ENCODE results near the gene CNTNAP2.

CNTNAP2 gene

GRCh38 chr7:148201992-148202391 lies 2085.4 kb downstream of the CNTNAP2 start:
- no peak for DNase-seq

DNA sequence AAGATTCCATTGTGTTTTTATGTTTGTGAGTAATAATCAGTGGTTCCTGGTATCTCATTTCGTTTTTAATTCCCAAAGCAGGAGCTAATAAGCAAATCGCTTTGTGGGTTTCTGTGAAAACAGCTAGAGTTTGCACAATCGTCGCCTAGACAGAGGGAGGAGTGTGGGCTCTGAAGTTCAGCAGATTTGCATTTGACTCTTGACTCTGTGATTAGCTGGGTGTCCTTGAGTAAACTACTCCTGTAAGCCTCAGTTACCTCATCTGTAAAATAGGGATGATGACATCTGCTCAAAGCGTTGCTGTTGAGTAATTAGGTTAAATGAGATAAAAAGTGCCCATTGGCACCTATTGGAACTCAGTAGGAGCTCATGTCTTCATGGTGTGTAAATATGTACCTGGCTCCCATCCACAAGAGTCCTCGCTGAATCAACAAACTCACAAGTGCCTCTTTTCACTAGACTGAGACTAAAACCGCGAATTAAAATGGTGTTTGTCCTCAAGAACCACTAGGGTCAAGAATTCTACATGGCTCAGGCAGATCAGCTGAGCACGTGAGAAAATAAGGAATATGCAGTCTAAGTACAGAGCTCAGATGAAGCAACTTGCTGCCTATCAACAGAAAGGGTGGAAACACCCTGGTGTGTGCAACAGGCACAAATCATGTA lies 2088.2 kb downstream of the CNTNAP2 start:
- no peak for DNase-seq

DNA sequence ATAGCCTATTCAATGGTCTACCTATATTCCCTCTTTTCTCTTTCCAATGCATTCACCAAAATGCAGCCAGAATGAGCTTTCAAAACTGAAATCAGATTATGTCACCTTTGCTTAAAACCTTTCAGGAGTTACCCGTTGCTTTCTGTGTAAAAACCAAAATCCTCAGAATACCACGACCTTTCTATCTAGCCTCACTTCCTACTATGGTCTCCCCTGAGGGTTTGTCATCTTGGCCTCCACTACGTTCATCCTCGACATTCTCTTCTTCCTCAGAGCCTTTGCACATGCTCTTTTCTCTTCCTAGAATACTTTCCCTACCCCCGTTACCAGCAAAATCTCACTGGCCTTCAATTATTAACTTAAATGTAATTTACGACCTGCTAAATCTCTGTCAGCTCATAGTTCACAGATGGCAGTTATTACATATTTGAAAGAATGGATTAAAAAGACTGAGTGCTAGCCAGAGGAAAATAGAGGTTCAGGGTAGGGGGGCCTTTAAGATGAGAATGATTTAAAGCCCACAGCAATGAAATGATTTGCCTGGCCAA lies 2093.1 kb downstream of the CNTNAP2 start:
- no peak for DNase-seq

GRCh38 chr7:148210804-148211325 lies 2094.3 kb downstream of the CNTNAP2 start:
- no peak for DNase-seq

DNA sequence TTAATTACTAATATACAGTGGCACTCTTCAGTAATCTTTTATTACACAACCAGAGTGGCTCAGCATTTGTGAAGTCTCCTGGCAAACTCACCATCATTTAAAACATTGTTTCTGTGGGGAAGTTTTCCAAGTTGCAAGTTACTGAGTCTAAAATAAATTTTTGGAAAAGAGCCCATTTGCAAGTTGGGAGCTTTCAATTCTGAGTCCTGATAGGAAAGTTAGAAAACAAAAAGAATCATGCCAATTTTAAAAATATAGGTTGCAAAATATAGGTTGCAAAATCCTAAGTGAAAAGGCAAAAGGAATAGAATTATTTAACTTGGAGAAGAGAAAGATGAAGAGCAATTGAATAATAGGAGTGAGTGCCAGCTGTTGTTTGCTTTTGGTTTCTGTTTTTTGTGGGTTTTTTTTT lies 2095.1 kb downstream of the CNTNAP2 start:
- no peak for DNase-seq

DNA sequence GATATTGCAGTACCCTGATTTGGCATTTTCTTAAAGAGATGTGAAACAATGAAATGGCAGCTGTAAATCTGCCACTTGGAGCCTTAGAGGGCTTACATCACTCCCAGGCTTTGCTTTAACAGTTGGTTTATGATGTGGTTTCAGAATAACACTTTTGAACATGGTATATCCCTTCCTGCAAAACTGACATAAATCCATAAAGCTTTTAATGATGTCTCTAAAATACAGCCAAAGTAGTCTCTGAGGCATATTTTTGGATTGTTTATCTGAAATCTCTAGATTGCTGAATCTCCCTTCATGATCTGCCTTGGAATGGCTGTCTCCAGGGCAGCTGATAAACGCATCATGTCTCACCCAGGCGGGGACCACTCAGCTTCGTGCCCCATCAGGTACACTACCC lies 2096.1 kb downstream of the CNTNAP2 start:
- DNase-seq, result no peak

DNA sequence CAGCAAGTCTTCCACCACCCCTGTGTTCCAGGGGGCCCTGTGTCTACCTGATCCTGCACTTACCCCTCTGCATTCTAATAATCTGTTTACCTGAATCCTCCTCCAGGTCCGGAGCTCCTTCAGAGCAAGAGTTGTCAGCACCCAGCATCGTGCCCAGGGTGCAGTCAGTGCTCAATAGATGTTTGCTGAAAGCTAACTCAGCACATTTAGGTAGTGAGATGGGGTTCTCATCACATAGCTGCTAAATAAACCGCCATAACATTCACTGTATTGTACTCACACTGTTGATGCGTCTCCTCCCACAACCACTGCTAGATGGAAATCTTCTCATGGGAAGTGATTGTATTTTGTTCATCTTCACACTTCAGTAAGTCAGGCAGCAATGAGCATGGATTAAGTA lies 2097.5 kb downstream of the CNTNAP2 start:
- no peak for DNase-seq

- no peak for DNase-seq
Observed at GRCh38 chr7:148218603-148219002, 2102.0 kb downstream of the CNTNAP2 start.

GRCh38 chr7:148222721-148223120 lies 2106.1 kb downstream of the CNTNAP2 start:
- DNase-seq, result no peak

DNA sequence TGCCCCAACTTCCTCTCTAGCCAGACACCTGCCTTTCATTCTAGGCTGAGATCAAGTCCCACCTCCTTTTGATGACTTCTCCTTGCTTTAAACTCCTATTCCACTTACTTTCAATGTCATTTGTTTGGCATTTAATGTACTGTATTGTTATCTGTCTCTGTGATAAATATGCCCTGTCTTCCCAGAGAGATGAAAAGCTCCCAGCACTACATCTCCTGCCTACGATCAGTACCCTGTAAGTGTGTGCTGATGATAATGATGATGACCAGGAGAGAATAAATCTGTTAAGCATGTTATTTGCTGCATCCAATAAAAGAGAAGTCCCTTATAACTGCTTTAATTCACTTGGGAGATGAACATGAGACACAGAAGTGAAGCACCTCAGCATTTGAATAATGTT lies 2106.6 kb downstream of the CNTNAP2 start:
- DNase-seq, result no peak

- DNase-seq, result no peak
Observed at GRCh38 chr7:148223738-148224137, 2107.1 kb downstream of the CNTNAP2 start.

DNA sequence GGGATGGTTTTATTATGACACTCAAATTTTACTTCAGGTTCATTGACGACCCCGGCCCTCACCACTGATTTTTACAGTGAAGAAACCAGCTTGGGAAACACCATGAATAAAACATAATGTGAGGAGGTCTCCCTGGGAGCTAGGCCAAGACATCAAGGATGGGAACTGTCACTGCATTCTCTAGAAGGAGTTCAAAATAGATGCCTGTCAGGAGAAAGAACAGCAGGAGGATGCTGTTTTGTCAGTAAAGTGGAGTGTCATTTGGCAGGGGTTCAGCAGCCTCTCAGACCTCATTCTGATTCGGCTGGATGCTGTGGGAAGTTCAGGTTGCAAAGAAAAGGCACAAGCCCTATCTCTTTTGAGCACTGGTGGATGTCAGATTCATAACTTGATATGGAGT lies 2113.7 kb downstream of the CNTNAP2 start:
- DNase-seq, result no peak

GRCh38 chr7:148230883-148231282 lies 2114.3 kb downstream of the CNTNAP2 start:
- no peak for DNase-seq

DNA sequence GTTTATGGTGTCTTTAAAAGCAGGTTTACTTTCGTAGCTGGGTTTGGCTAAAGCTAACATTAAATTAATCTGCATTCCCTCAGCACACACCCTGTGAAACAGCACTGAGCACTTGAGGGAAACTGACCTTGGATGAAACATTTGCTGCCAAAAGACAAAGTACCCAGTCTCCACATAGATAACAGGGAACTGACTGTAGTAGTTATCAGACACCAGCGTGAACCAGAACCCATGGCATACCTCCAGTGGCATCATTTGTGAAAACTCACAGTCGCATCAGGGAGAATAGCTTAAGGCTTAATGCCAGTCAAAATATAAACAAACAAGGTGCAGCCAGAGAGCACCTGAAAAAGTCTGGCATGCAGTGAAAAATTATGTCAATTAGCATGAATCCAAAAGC lies 2116.2 kb downstream of the CNTNAP2 start:
- no peak for DNase-seq

DNA sequence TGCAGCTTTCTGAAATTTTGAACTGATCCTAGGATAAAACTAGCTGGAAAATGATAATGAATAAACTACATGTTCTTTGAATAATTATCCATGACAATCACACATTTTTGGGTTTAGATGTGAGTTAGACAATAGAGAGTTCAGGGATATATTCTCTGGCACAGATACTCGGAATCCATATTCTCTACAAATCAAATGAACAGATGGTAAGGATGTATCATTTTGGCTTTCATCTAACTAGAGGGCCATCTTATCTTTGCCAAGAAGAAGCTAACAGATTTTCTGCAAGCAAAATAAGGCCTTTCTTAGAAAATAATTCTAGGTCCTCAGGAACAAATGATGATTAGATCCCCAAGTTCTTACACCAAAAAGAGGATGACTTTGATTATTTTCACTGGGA lies 2118.1 kb downstream of the CNTNAP2 start:
- no peak for DNase-seq

- no peak for DNase-seq
Observed at GRCh38 chr7:148238761-148239325, 2122.2 kb downstream of the CNTNAP2 start.

DNA sequence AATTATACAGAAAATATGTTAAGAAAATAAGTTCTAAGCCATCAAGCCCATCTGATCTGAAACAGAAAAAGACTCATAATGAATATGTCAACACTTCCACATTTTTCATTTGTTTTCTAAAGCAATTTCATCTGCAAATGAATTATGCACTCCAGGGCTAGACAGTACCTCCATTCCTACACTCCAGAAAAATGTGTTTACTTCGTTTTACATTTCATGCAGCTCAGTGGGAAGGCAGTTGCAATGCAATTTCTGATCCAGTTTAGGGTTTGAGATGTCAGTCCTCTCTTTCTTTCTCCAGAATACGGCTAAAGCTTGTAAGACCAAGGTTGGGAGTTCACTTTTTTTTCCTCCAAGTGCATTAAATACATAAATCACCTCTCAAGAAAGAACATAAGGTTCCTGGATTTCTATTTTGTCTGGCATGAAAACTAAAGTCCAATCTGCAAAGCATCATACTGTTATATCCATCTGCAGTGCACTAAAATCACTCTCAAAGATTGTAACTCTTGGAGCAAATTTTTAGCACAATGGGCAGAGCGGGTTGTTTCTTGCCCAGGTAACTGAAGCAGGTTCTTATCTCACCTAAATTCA lies 2125.2 kb downstream of the CNTNAP2 start:
- no peak for DNase-seq

GRCh38 chr7:148242294-148242821 lies 2125.8 kb downstream of the CNTNAP2 start:
- DNase-seq, result no peak

DNA sequence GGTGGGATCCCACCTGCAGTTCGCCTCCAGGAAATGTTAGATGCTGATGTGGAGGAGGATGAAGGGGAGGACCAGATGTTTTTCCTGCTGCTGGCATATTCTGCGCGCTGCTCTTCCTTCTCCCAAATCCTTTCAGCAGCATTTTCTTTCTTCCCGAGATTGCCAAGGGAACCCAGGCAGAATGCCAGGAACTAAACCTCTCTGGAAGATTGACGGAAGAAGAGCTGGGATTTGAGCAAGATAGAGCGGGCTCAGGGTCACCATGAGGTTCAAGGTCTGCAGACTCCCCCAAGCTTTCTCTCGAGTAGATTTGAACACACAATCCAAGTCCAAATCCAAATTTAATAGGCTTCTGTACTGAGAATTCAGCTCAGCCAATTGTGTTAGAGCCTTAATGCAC lies 2128.8 kb downstream of the CNTNAP2 start:
- DNase-seq, result no peak

DNA sequence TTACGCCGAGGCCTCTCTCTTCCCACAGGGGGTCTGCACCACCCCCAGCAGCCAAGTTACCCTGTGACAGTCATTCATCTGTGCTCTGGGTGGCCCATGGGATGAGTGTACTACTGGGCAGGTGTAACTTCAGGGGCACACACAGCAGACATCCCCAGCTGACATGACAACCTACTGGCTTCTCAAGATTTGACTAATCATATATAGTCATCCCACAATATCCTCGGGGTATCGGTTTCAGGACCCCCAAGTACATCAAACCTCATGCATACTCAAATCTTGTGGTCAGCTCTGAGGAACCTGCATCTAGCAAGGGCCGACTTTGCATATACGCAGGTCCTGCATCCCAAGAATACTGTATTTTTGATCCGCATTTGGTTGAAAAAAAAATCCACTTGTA lies 2137.0 kb downstream of the CNTNAP2 start:
- DNase-seq, result no peak

DNA sequence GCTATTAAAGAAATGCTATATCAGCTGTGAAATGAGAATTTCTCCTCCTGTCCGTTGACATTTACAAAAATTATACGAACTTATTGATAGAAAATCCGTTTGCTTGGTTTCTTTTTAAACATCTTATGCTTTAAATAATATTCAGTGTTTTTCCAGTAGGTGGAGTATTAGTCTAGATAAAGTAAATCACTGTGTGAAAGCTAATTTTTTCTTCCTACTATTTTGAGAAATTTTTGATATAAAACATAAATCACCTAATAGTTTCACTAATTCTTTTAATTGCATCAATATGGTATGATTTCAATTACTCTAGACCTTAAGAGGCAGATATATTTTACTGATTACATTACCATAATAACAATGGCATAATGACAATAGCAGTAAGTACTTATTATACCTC lies 2138.7 kb downstream of the CNTNAP2 start:
- no peak for DNase-seq

GRCh38 chr7:148256433-148256832 lies 2139.8 kb downstream of the CNTNAP2 start:
- DNase-seq, result no peak

DNA sequence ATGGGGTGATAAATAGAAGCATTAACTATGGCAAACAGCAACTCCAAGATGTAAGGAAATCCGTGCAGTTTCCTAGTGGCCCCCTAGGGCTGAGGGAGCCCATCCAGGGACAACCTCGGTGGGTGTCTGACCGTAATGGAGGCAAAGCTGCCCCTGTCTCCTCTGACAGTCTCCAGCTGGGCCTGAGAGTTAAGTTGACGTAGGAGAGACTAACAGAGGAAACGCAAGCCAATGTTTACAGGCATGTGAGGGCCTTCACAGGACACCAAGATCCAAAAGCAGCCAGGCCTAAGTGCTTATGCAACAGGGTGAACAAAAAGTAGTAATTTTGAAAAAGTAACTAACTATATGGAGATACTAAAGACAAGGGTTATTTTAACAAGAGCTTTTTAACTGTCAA lies 2144.0 kb downstream of the CNTNAP2 start:
- DNase-seq, result no peak

GRCh38 chr7:148261523-148261922 lies 2144.9 kb downstream of the CNTNAP2 start:
- no peak for DNase-seq
